SK-N-SH (cell line): Measurements from ENCODE around the gene LDLRAP1. TPM values are rescaled to one million over a fixed set of nuclear protein-coding genes. Genes with fewer than 3 reads are reported as not detected.

Experiments used
- CTCF ChIA-PET: fragments of 300-600, 350-600 bp; formaldehyde crosslinking; extraction: SDS; loops from one replicate; lab custom pipeline; 2021; lab: Yijun Ruan, JAX
- POLR2A ChIA-PET: fragments of 350-600 bp; sonication (Branson Sonifier 250); formaldehyde crosslinking; extraction: SDS; loops from one replicate; lab custom pipeline; 2020; ENCODE audit warnings: antibody characterized with exemption, inconsistent platforms; lab: Yijun Ruan, JAX
- DNase-seq: peaks from one replicate; pipeline ENCODE4 v3.0.0; 2012
- H2AFZ ChIP-seq: fragments of 200-600 bp; sonication (generic); 2 replicates; pipeline ENCODE4 v1.8.1; 2016; ENCODE audit warnings: antibody characterized with exemption, mild to moderate bottlenecking, low read depth
- H3F3A ChIP-seq: fragments of 200-600 bp; sonication (generic); replicated peaks from 2 replicates; pipeline ENCODE3; 2016; ENCODE audit warnings: antibody characterized with exemption, mild to moderate bottlenecking; ENCODE audit not compliant: insufficient read depth
- H3K27ac ChIP-seq, 2 experiments: fragments of 200-500 bp in 1 of 2; fragments of 200-600 bp in 1 of 2; sonication (Bioruptor generic) in 1 of 2; sonication (generic), shearing (Covaris generic) in 1 of 2; 2 replicates each; pipeline versions ENCODE4 v1.5.1 to v1.6.1; 2014 to 2016; ENCODE audit warnings: low read depth in 2 of 2, inconsistent platforms in 1 of 2, low read length in 1 of 2, mild to moderate bottlenecking in 1 of 2, mixed read lengths in 1 of 2
- H3K27me3 ChIP-seq: fragments of 200-600 bp; sonication (generic), shearing (Covaris generic); 2 replicates; pipeline ENCODE4 v1.6.1; 2016; ENCODE audit warnings: mixed run types; ENCODE audit not compliant: insufficient read depth
- H3K36me3 ChIP-seq, 2 experiments: fragments of 200-500 bp in 1 of 2; fragments of 200-600 bp in 1 of 2; sonication (Bioruptor generic) in 1 of 2; sonication (generic) in 1 of 2; replicated peaks in 1 of 2; 2 replicates each; pipeline versions ENCODE3 to v1.5.1; 2014 to 2016; ENCODE audit warnings: low read length in 1 of 2, mild to moderate bottlenecking in 1 of 2; ENCODE audit not compliant: insufficient read depth in 2 of 2, control insufficient read depth in 1 of 2
- H3K4me1 ChIP-seq, 2 experiments: fragments of 200-500 bp in 1 of 2; fragments of 200-600 bp in 1 of 2; sonication (Bioruptor generic) in 1 of 2; sonication (generic), shearing (Covaris generic) in 1 of 2; 2 replicates each; pipeline versions ENCODE4 v1.5.1 to v1.6.1; 2014 to 2016; ENCODE audit warnings: low read depth in 1 of 2, low read length in 1 of 2, mixed run types in 1 of 2; ENCODE audit not compliant: insufficient read depth in 2 of 2, control insufficient read depth in 1 of 2
- H3K4me2 ChIP-seq: fragments of 200-600 bp; sonication (generic), shearing (Covaris generic); 2 replicates; pipeline ENCODE4 v1.6.1; 2017; ENCODE audit warnings: mixed run types
- H3K4me3 ChIP-seq, 2 experiments: fragments of 200-500 bp in 1 of 2; fragments of 200-600 bp in 1 of 2; sonication (Bioruptor generic) in 1 of 2; sonication (generic), shearing (Covaris generic) in 1 of 2; 2 replicates each; pipeline versions ENCODE4 v1.5.1 to v1.8.1; 2014 to 2016; ENCODE audit warnings: low read depth in 2 of 2, inconsistent platforms in 1 of 2, low read length in 1 of 2, mild to moderate bottlenecking in 1 of 2, mixed read lengths in 1 of 2, moderate library complexity in 1 of 2
- H3K79me2 ChIP-seq: fragments of 200-600 bp; sonication (generic); 2 replicates; pipeline ENCODE4 v1.8.1; 2017; ENCODE audit warnings: mild to moderate bottlenecking; ENCODE audit not compliant: insufficient read depth
- H3K9ac ChIP-seq: fragments of 200-600 bp; sonication (generic); 2 replicates; pipeline ENCODE4 v1.6.1; 2017; ENCODE audit warnings: mixed run types
- H3K9me2 ChIP-seq: fragments of 200-600 bp; sonication (generic); 2 replicates; pipeline ENCODE4 v1.6.1; 2017; ENCODE audit warnings: mixed run types
- H3K9me3 ChIP-seq: fragments of 200-600 bp; sonication (generic); 2 replicates; pipeline ENCODE4 v1.6.1; 2017; ENCODE audit warnings: mixed run types, mild to moderate bottlenecking, moderate library complexity
- H4K20me1 ChIP-seq: fragments of 200-600 bp; sonication (generic); 2 replicates; pipeline ENCODE4 v1.6.1; 2017; ENCODE audit warnings: mild to moderate bottlenecking, mixed run types; ENCODE audit not compliant: insufficient read depth
- ELF1 ChIP-seq: IDR thresholded peaks from 2 replicates; pipeline ENCODE4 v1.4.0; 2012
- EP300 ChIP-seq, 2 experiments: IDR thresholded peaks; 2 replicates each; pipeline versions ENCODE4 v1.4.0 to v1.6.1; 2012; ENCODE audit warnings: borderline replicate concordance in 1 of 2, low read depth in 1 of 2, low read length in 1 of 2
- EZH2phosphoT487 ChIP-seq: fragments of 200-600 bp; sonication (generic); IDR thresholded peaks from 2 replicates; pipeline ENCODE4 v1.6.1; 2017; ENCODE audit warnings: low read depth, mixed run types, mild to moderate bottlenecking, antibody characterized with exemption, moderate library complexity, borderline replicate concordance
- FOXJ3 ChIP-seq: sonication (generic); formaldehyde crosslinking; IDR thresholded peaks from 2 replicates; pipeline ENCODE4 v1.5.1; 2020; ENCODE audit warnings: mild to moderate bottlenecking, missing genetic modification reagents
- FOXM1 ChIP-seq: IDR thresholded peaks from 2 replicates; pipeline ENCODE4 v1.4.0; 2012; ENCODE audit warnings: low read depth, mild to moderate bottlenecking
- GABPA ChIP-seq: IDR thresholded peaks from 2 replicates; pipeline ENCODE4 v1.4.0; 2012; ENCODE audit warnings: low read depth, mild to moderate bottlenecking
- GATA2 ChIP-seq: sonication (generic); formaldehyde crosslinking; IDR thresholded peaks from 2 replicates; pipeline ENCODE4 v1.5.0; 2020; ENCODE audit warnings: mild to moderate bottlenecking, missing genetic modification reagents
- IRF3 ChIP-seq: fragments of 150-350 bp; IDR thresholded peaks from 2 replicates; pipeline ENCODE4 v1.6.1; 2016; ENCODE audit warnings: mild to moderate bottlenecking, low read depth, low read length
- MEF2A ChIP-seq: IDR thresholded peaks from 2 replicates; pipeline ENCODE4 v1.4.0; 2012; ENCODE audit warnings: low read depth, borderline replicate concordance
- NFIC ChIP-seq: IDR thresholded peaks from 2 replicates; pipeline ENCODE4 v1.4.0; 2012; ENCODE audit warnings: borderline replicate concordance
- NRF1 ChIP-seq: IDR thresholded peaks from 2 replicates; pipeline ENCODE4 v1.6.1; 2012; ENCODE audit warnings: low read depth, mild to moderate bottlenecking, low read length
- REST ChIP-seq: IDR thresholded peaks from 2 replicates; pipeline ENCODE4 v1.6.1; 2012; ENCODE audit warnings: mild to moderate bottlenecking, low read depth, low read length, moderate library complexity
- RFX5 ChIP-seq: IDR thresholded peaks from 2 replicates; pipeline ENCODE4 v1.6.1; 2012; ENCODE audit warnings: mild to moderate bottlenecking, improper control_type of control experiment, low read length
- TEAD4 ChIP-seq: IDR thresholded peaks from 2 replicates; pipeline ENCODE4 v1.4.0; 2012; ENCODE audit warnings: mild to moderate bottlenecking, borderline replicate concordance; ENCODE audit not compliant: insufficient read depth
- ZBTB33 ChIP-seq: IDR thresholded peaks from 2 replicates; pipeline ENCODE4 v1.4.0; 2012; ENCODE audit warnings: low read depth, borderline replicate concordance
- WGBS: methylation state at CpG from one replicate; pipeline ENCODE4 v1.1.6; 2017; ENCODE audit warnings: low lambda C conversion rate; 5-methylcytosine and 5-hydroxymethylcytosine counted together
- polyA plus RNA-seq, 3 experiments: library from polyadenylated mRNA; depleted of rRNA; stranded (reverse); fragments of >200 nt; gene quantifications; 2 replicates each; pipeline ENCODE4 v1.2.3, GENCODE V29; 2012
- TF ChIP-seq, protein P1 (sequence below): fragments of 200-600 bp; sonication (generic); IDR thresholded peaks from 2 replicates; pipeline ENCODE4 v1.6.1; 2017; ENCODE audit warnings: antibody characterized with exemption, mild to moderate bottlenecking, moderate library complexity
- TF ChIP-seq, protein P2 (sequence below): IDR thresholded peaks from 2 replicates; pipeline ENCODE4 v1.4.0; 2012; ENCODE audit warnings: low read depth, borderline replicate concordance

The LDLRAP1 gene
- polyA plus RNA-seq, 1 of the 3 experiments (the other 2 are of a cell fraction): 19.1 TPM

DNA sequence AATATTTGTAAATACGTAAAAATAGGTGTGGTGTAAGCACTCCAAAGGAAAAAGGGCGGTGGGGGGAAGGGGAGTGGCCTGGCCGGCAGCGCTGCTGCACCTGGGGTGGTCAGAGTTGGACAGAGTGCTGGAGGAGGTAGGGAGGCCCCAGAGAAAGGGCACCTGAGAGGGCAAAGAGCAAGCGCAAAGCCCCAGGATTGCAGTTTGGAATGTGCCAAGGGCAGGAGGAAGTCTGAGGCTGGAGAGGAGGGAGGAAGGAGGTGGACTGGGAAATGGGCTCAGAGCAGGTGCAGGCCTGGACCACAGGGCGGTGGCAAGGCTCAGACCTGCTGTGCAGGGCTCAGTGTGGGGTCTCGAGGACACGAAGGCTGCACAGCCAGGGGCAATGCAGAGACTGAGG is 30.6 kb downstream of the LDLRAP1 start:
- ChIA-PET CTCF (interaction anchor here (0.9 to 3.0 kb wide), 7 partner anchors 13 to 99 kb away, joined by 3 to 50 read pairs (median 8); no protein-coding TSS in a partner anchor), POLR2A (no interaction called here)

More for the DNA sequence above, 30.6 kb downstream of the LDLRAP1 start:
- no peaks in the 10 kb centered on the region for H3K9me2 ChIP-seq
- H3K27me3 ChIP-seq: no peaks in the 10 kb centered on the region
- H3K79me2 ChIP-seq: no peaks in the 10 kb centered on the region
- H3K9ac ChIP-seq: no peak overlapping the region
- H3K9me3 ChIP-seq: no peaks in the 10 kb centered on the region
- H3K27ac ChIP-seq: no peak overlapping the region
- no peaks in the 10 kb centered on the region for H3K36me3 ChIP-seq
- 77% methylated on average over 8 of the region's 8 CpGs for WGBS
- no peaks in the 10 kb centered on the region for H3F3A ChIP-seq
- no peak for TF ChIP-seq EP300 (IDR thresholded peaks at IDR 0.05; ENCODE audit: borderline replicate concordance in 1 of 2, low read depth in 1 of 2, low read length in 1 of 2)
- TF ChIP-seq RFX5: no peak
- TF ChIP-seq GATA2 (CRISPR knock-in tag): no peak
- no peak for TF ChIP-seq MEF2A
- TF ChIP-seq GABPA: no peak
- no peak for TF ChIP-seq FOXM1
- no peak for TF ChIP-seq IRF3
- TF ChIP-seq NRF1: no peak
- TF ChIP-seq, protein P1, sequence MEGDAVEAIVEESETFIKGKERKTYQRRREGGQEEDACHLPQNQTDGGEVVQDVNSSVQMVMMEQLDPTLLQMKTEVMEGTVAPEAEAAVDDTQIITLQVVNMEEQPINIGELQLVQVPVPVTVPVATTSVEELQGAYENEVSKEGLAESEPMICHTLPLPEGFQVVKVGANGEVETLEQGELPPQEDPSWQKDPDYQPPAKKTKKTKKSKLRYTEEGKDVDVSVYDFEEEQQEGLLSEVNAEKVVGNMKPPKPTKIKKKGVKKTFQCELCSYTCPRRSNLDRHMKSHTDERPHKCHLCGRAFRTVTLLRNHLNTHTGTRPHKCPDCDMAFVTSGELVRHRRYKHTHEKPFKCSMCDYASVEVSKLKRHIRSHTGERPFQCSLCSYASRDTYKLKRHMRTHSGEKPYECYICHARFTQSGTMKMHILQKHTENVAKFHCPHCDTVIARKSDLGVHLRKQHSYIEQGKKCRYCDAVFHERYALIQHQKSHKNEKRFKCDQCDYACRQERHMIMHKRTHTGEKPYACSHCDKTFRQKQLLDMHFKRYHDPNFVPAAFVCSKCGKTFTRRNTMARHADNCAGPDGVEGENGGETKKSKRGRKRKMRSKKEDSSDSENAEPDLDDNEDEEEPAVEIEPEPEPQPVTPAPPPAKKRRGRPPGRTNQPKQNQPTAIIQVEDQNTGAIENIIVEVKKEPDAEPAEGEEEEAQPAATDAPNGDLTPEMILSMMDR: no peak
- TF ChIP-seq FOXJ3 (CRISPR knock-in tag): no peak
- TF ChIP-seq, protein P2, sequence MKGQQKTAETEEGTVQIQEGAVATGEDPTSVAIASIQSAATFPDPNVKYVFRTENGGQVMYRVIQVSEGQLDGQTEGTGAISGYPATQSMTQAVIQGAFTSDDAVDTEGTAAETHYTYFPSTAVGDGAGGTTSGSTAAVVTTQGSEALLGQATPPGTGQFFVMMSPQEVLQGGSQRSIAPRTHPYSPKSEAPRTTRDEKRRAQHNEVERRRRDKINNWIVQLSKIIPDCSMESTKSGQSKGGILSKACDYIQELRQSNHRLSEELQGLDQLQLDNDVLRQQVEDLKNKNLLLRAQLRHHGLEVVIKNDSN: no peak
- no peak for TF ChIP-seq ZBTB33
- no peak for TF ChIP-seq EZH2phosphoT487
- TF ChIP-seq ELF1: no peak
- TF ChIP-seq REST: no peak
- TF ChIP-seq TEAD4: no peak
- TF ChIP-seq NFIC: no peak
- H4K20me1 ChIP-seq: no peaks in the 10 kb centered on the region
- no peak overlapping the region for H3K4me2 ChIP-seq
- no peak overlapping the region for H2AFZ ChIP-seq
- DNase-seq: no peak
- H3K4me1 ChIP-seq: peaks cover 6 to 10% of the 10 kb centered on the region in 2 experiments; a peak in 3 of 4 replicates
- no peak overlapping the region for H3K4me3 ChIP-seq
